HG03039 (cell line): ENCODE measurements around the gene RPL10.
A peak's percentile ranks its signal among the peaks of the same experiment; 100 is the strongest.
"Not testable (repeated sequence)": the region's sequence is repeated elsewhere in the genome, so short reads cannot be mapped to it uniquely, and the experiment has no call there.

ENCODE experiments used
- ATAC-seq: cut with Tn5 transposase; IDR thresholded peaks from one replicate; pipeline ENCODE4 v1.9.1; 2021; ENCODE audit warnings: mild to moderate bottlenecking, moderate library complexity; ENCODE audit not compliant: unreplicated experiment

Gene RPL10

DNA sequence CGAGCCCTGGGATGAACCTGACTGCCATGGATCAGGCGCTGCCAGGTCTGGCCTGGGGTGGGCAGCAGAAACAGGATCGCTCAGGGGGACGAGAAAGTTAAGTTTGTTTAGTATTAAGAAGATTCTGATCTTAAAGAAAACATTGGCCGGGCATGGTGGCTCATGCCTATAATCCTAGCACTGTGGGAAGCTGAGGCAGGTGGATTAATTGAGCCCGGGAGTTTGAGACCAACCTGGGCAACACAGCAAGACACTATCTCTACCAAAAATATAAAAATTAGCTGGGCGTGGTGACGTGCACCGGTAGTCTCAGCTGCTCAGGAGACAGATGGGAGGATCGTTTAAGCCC, 23.0 kb upstream of the RPL10 start:
- no peak for ATAC-seq

GRCh38 chrX:154376774-154377173, 21.4 kb upstream of the RPL10 start:
- no peak for ATAC-seq

- ATAC-seq: no peak
Observed at GRCh38 chrX:154378059-154378798, 19.9 kb upstream of the RPL10 start.

- ATAC-seq: peak; percentile 79
Observed at GRCh38 chrX:154378799-154379568, 19.2 kb upstream of the RPL10 start, which contains the start of gene EMD. TSS of gene EMD (plus strand) at chrX:154379295. CDS start at chrX:154379485, 190 bp downstream.

GRCh38 chrX:154379569-154379951, 18.6 kb upstream of the RPL10 start:
- ATAC-seq: no peak

DNA sequence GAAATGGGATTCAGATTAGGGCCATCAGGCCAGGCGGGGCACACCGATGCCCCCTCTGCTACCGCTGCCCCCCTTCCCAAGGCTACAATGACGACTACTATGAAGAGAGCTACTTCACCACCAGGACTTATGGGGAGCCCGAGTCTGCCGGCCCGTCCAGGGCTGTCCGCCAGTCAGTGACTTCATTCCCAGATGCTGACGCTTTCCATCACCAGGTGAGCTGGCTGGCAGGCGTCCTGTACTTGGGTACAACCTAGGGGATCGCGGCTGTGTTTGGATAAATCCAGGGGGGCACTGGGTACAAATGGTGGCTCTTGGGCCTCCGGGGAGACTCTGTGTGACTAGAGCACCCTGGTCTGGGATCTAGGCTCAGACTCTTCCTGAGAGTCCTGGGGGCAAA, 18.0 kb upstream of the RPL10 start:
- ATAC-seq: no peak

DNA sequence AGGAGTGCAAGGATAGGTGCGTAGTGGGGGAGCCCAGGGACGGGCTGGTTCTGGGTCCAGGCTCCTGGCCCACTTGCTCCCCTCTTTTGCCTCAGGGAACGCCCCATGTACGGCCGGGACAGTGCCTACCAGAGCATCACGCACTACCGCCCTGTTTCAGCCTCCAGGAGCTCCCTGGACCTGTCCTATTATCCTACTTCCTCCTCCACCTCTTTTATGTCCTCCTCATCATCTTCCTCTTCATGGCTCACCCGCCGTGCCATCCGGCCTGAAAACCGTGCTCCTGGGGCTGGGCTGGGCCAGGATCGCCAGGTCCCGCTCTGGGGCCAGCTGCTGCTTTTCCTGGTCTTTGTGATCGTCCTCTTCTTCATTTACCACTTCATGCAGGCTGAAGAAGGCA, 17.4 kb upstream of the RPL10 start:
- ATAC-seq: no peak

- ATAC-seq: no peak
Observed at GRCh38 chrX:154381271-154381670, 16.9 kb upstream of the RPL10 start.

DNA sequence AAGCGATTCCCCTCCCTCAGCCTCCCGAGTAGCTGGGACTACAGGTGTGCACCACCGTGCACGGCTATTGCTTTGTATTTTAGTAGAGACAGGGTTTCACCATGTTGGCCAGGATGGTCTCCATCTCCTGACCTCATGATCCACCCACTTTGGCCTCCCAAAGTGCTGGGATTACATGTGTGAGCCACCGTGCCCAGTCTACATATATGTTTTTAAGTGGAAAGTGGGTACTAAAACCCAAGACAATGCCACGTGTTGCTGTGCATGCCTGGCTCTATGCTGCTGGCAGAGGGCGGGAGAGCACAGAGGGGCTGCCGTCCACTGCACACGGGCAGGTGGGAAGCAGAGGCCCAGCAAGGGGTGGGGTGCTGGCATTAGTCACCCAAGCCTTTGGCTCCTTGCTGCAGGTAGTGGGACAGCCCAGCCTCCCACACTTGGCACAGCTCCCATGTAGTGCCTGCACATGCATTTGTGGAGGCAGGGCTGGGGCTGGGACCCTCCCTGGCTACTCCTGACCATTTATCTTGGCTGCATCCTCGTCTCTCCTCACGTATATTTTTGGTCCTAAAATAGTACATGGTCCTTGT, 15.6 kb upstream of the RPL10 start:
- no peak for ATAC-seq

DNA sequence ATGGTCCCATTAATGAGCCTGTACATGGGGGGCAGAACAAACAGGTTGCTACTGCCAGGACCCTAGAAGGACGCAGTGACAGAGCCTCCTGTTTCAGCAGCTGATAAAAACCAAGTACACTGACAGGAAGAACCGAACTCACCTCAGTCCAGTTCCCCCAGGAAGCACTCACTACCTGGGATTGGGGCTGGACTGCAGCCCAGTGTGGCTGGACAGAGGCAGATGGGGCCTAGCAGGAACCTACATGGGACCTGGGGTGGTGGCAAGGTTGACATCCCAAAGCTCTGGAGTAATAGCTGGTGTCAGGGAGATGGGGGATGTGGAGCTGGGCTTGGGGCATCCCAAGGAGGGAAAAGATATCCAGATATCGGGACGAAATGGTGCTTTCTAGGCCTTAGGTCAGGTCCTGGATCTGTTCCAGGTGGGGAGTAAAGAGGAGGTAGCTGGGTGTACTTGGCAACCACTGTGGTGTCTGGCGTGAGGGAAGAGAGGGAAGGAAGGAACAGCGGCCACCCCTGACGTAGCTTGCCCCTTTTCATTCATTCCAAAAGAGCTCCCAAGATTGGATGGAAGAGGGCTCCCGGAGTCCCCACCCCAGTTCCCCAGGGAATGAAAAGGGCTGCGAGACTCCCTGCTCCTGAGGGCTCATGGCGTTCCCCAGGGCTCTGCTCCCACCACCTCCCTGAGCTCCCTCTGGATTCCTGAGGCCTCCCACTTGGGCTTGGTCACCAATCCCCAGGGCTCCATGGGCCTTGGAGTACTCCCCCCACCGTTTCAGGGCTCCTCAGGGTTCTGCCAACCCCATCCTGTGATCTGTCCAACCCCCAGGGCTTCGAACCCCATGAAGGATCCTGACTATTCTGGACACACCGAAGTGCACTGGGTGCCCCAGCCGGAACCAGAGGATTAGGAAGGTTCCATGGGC, 14.6 kb upstream of the RPL10 start:
- no peak for ATAC-seq

- no peak for ATAC-seq
Observed at GRCh38 chrX:154384284-154384892, 13.8 kb upstream of the RPL10 start.

GRCh38 chrX:154388094-154388493, 10.1 kb upstream of the RPL10 start:
- ATAC-seq: not testable (repeated sequence)

- not testable (repeated sequence) for ATAC-seq
Observed at GRCh38 chrX:154388649-154389048, 9.5 kb upstream of the RPL10 start.

- peak; percentile 68 for ATAC-seq
Observed at GRCh38 chrX:154389812-154390747, 8.1 kb upstream of the RPL10 start.

DNA sequence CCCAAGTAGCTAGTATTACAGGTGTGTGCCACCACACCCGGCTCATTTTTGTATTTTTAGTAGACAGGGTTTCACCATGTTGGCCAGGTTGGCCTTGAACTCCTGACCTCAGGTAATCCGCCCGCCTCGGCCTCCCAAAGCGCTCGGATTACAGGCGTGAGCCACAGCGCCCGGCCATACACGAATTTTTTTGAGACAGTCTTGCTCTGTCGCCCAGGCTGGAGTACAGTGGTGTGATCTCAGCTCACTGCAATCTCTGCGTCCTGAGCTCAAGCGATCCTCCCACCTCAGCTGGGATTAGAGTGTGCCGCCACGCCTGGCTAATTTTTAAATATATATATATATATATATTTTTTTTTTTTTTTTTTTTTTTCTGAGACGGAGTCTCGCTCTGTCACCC, 1.8 kb upstream of the RPL10 start:
- ATAC-seq: not testable (repeated sequence)

- ATAC-seq: peak; percentile 49
Observed at GRCh38 chrX:154396973-154397887, 947 bp upstream of the RPL10 start.

- ATAC-seq: no peak
Observed at GRCh38 chrX:154398668-154399526, 720 bp downstream of the RPL10 start.
